ENCODE data around the gene PPFIBP1.

Gene PPFIBP1

DNA sequence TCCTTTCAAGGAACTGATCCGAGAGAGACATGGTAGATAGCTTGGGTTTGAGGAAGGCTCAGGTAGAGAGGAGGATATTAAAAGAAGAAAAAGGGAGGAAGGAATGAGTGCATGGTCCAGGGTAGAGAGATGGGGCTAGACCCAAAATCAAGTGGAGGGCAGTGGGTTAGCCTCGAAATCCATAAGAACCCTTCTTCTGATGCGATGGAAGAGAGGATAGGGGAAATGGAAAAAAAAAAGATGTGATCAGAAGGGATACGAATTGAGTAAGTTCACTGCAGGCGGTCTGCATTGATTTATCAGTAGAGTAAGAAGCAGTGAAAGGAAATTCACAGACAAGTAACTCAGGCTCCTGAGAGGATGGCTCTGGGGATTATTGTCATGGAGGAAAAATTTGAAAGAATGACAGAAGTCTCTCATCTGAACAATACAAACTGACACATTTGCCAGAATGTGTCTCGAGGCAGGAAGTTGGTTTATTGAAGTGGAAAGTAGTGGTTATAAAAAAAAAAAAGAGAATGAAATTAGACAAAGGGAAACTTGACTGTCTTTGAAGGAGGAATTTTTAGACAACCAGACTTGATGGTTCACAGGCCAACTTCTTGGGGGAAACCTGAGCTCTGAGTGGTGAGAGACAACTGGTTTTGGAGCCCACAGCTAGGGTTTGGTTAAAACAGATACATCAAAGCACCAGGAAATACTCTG, 10.2 kb downstream of the PPFIBP1 start:
- WGBS = 82% methylated on average over 6 of the region's 6 CpGs
- no peak overlapping the region for H3K14ac ChIP-seq (ENCODE audit: low read length in 2 of 2)

GRCh38 chr12:27534765-27535161, 10.8 kb downstream of the PPFIBP1 start:
- H3K4me3 ChIP-seq (ENCODE audit: insufficient read depth in 1 of 2, low read depth in 1 of 2, low read length in 2 of 2) = no peak overlapping the region
- H3K14ac ChIP-seq (ENCODE audit: low read length in 2 of 2) = no peak overlapping the region
- 100% methylated on average over 1 of the region's 1 CpG for WGBS
- no peak overlapping the region for H2BK5ac ChIP-seq (ENCODE audit: low read depth, low read length, poor library complexity, severe bottlenecking)
- no peak overlapping the region for H4K8ac ChIP-seq (ENCODE audit: low read length)
- H2AK5ac ChIP-seq (ENCODE audit: low read length, severe bottlenecking) = no peak overlapping the region
- peaks cover 10 to 28% of the 10 kb centered on the region in 2 experiments for H3K36me3 ChIP-seq (ENCODE audit: control insufficient read depth in 1 of 2, insufficient read depth in 2 of 2, low read depth in 1 of 2, low read length in 2 of 2)
- peaks cover 12% of the 10 kb centered on the region for H3K79me1 ChIP-seq (replicated peaks; ENCODE audit: low read length, poor library complexity, severe bottlenecking)
- H2BK12ac ChIP-seq (ENCODE audit: low read length in 2 of 2) = no peak overlapping the region
- no peak overlapping the region for H4K91ac ChIP-seq (ENCODE audit: low read length)
- no peak overlapping the region for H3K4ac ChIP-seq (ENCODE audit: low read depth in 1 of 2, low read length in 2 of 2)
- no peak for DNase-seq
- H2BK15ac ChIP-seq (ENCODE audit: low read depth, poor library complexity, severe bottlenecking) = no peak overlapping the region
- H3K4me2 ChIP-seq (ENCODE audit: low read length, poor library complexity, severe bottlenecking) = no peak overlapping the region
- no peak overlapping the region for H3K23ac ChIP-seq (ENCODE audit: low read length in 2 of 2)
- H2BK120ac ChIP-seq (ENCODE audit: low read depth, low read length) = no peak overlapping the region
- no peaks in the 10 kb centered on the region for H3K9me3 ChIP-seq (ENCODE audit: control insufficient read depth, low read length)
- no peaks in the 10 kb centered on the region for H3K27me3 ChIP-seq (ENCODE audit: control insufficient read depth in 1 of 2, insufficient read depth in 1 of 2, low read length in 2 of 2)
- peak overlapping the region; percentile 30 for H3K27ac ChIP-seq (ENCODE audit: low read length, poor library complexity, severe bottlenecking)
- H3K4me1 ChIP-seq (ENCODE audit: control insufficient read depth, insufficient read depth, low read depth, low read length) = peaks cover 6% of the 10 kb centered on the region
- H3K18ac ChIP-seq (ENCODE audit: low read depth in 1 of 2, low read length in 2 of 2) = no peak overlapping the region
- peak overlapping the region; percentile 4 for H3K9ac ChIP-seq (ENCODE audit: low read length)
- H2AFZ ChIP-seq (ENCODE audit: low read depth, low read length) = no peak overlapping the region

More for the DNA sequence above, 10.2 kb downstream of the PPFIBP1 start:
- Histone ChIP-seq H3K27me3 (ENCODE audit: control insufficient read depth in 1 of 2, insufficient read depth in 1 of 2, low read length in 2 of 2) (no peaks in the 10 kb centered on the region), H4K91ac (ENCODE audit: low read length) (no peak overlapping the region), H3K4me1 (ENCODE audit: control insufficient read depth, insufficient read depth, low read depth, low read length) (peaks cover 6% of the 10 kb centered on the region), H2AK5ac (ENCODE audit: low read length, severe bottlenecking) (no peak overlapping the region), H2BK15ac (ENCODE audit: low read depth, poor library complexity, severe bottlenecking) (no peak overlapping the region), H3K23ac (ENCODE audit: low read length in 2 of 2) (no peak overlapping the region), H2BK5ac (ENCODE audit: low read depth, low read length, poor library complexity, severe bottlenecking) (no peak overlapping the region), H3K27ac (ENCODE audit: low read length, poor library complexity, severe bottlenecking) (peak overlapping the region; percentile 39), H2BK12ac (ENCODE audit: low read length in 2 of 2) (no peak overlapping the region), H4K8ac (ENCODE audit: low read length) (peak overlapping the region; percentile 33), H3K4me2 (ENCODE audit: low read length, poor library complexity, severe bottlenecking) (no peak overlapping the region), H3K79me1 (replicated peaks; ENCODE audit: low read length, poor library complexity, severe bottlenecking) (peaks cover 12% of the 10 kb centered on the region), H3K9ac (ENCODE audit: low read length) (peak overlapping the region; percentile 4), H3K18ac (ENCODE audit: low read depth in 1 of 2, low read length in 2 of 2) (no peak overlapping the region), H3K4me3 (ENCODE audit: insufficient read depth in 1 of 2, low read depth in 1 of 2, low read length in 2 of 2) (no peak overlapping the region), H3K36me3 (ENCODE audit: control insufficient read depth in 1 of 2, insufficient read depth in 2 of 2, low read depth in 1 of 2, low read length in 2 of 2) (peaks cover 10 to 28% of the 10 kb centered on the region in 2 experiments), H2AFZ (ENCODE audit: low read depth, low read length) (no peak overlapping the region), H2BK120ac (ENCODE audit: low read depth, low read length) (no peak overlapping the region), H3K9me3 (ENCODE audit: control insufficient read depth, low read length) (no peaks in the 10 kb centered on the region), H3K4ac (ENCODE audit: low read depth in 1 of 2, low read length in 2 of 2) (no peak overlapping the region)
- DNase-seq = no peak

DNA sequence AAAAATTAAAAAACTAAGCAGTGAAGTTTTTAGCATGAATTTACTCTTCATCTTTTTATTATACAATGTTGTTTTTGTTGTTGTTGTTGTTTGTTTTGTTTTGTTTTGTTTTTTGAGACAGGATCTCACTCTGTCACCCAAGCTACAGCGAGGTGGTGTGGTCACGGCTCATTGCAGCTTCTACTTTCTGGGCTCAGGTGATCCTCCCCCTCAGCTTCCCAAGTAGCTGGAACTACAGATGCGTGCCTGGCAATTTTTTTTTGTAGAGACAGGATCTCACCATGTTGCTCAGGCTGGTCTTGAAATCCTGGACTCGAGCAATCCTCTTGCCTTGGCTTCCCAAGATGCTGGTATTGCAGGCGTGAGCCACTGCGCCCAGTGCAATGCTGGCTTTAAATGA, 11.3 kb downstream of the PPFIBP1 start:
- Histone ChIP-seq H3K4me3 (ENCODE audit: insufficient read depth in 1 of 2, low read depth in 1 of 2, low read length in 2 of 2) (no peak overlapping the region), H2AK5ac (ENCODE audit: low read length, severe bottlenecking) (no peak overlapping the region), H4K91ac (ENCODE audit: low read length) (no peak overlapping the region), H3K36me3 (ENCODE audit: control insufficient read depth in 1 of 2, insufficient read depth in 2 of 2, low read depth in 1 of 2, low read length in 2 of 2) (peaks cover 10 to 28% of the 10 kb centered on the region in 2 experiments), H3K14ac (ENCODE audit: low read length in 2 of 2) (no peak overlapping the region), H3K9me3 (ENCODE audit: control insufficient read depth, low read length) (no peaks in the 10 kb centered on the region), H3K4me2 (ENCODE audit: low read length, poor library complexity, severe bottlenecking) (no peak overlapping the region), H3K27me3 (ENCODE audit: control insufficient read depth in 1 of 2, insufficient read depth in 1 of 2, low read length in 2 of 2) (no peaks in the 10 kb centered on the region), H3K18ac (ENCODE audit: low read depth in 1 of 2, low read length in 2 of 2) (no peak overlapping the region), H2AFZ (ENCODE audit: low read depth, low read length) (no peak overlapping the region), H2BK12ac (ENCODE audit: low read length in 2 of 2) (no peak overlapping the region), H2BK120ac (ENCODE audit: low read depth, low read length) (no peak overlapping the region), H3K27ac (ENCODE audit: low read length, poor library complexity, severe bottlenecking) (no peak overlapping the region), H4K8ac (ENCODE audit: low read length) (no peak overlapping the region), H3K4ac (ENCODE audit: low read depth in 1 of 2, low read length in 2 of 2) (no peak overlapping the region), H2BK5ac (ENCODE audit: low read depth, low read length, poor library complexity, severe bottlenecking) (no peak overlapping the region), H2BK15ac (ENCODE audit: low read depth, poor library complexity, severe bottlenecking) (no peak overlapping the region), H3K9ac (ENCODE audit: low read length) (no peak overlapping the region), H3K79me1 (replicated peaks; ENCODE audit: low read length, poor library complexity, severe bottlenecking) (peaks cover 14% of the 10 kb centered on the region), H3K4me1 (ENCODE audit: control insufficient read depth, insufficient read depth, low read depth, low read length) (peaks cover 6% of the 10 kb centered on the region), H3K23ac (ENCODE audit: low read length in 2 of 2) (no peak overlapping the region)
- no peak for DNase-seq
- over 99% methylated on average over 6 of the region's 6 CpGs for WGBS

DNA sequence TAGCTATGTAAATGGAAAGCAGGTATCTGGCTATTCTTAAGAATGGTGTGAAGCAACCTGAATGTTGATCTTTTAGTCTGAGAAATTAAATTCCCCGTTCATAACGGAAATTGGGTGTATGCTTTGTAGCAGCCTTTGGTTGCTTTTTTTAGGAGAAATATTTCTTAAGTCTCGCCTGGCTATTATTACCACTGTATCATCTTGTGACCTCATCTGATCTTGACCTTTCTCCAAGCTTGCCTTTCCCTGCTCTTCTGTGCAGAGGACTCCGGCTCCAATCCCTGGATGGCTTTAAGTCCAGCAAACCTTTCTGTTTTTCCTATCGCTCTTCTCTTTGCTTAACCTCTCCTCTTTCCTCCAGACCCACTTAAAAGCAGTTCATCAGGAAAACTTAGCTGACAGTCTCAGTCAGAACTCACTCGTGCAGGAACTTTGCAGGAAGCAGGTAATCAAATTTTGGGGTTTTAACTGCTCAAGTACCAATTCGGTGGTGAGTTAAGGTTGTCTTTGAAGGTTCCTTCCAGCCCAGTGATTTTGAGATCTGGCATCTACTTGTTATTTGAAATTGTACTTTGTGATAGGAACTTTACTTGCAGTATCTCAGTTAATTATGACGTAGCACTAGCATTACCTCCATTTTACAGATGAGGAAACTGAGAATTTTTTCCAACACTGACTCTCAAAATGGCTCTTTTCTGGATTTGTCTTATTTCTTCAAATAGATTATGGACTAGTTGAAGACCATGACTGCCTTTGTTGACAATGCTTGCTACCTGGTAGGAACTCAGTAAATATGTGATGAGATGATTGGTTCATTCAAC, 14.1 kb downstream of the PPFIBP1 start:
- Histone ChIP-seq H3K4me3 (ENCODE audit: insufficient read depth in 1 of 2, low read depth in 1 of 2, low read length in 2 of 2) (peak overlapping the region in 1 of 2 experiments; percentile 20), H3K27ac (ENCODE audit: low read length, poor library complexity, severe bottlenecking) (no peak overlapping the region), H3K9ac (ENCODE audit: low read length) (peak overlapping the region; percentile 56), H4K91ac (ENCODE audit: low read length) (no peak overlapping the region), H3K4me1 (ENCODE audit: control insufficient read depth, insufficient read depth, low read depth, low read length) (peaks cover 6% of the 10 kb centered on the region), H2BK5ac (ENCODE audit: low read depth, low read length, poor library complexity, severe bottlenecking) (no peak overlapping the region), H2BK15ac (ENCODE audit: low read depth, poor library complexity, severe bottlenecking) (no peak overlapping the region), H2BK12ac (ENCODE audit: low read length in 2 of 2) (peak overlapping the region in 1 of 2 experiments; percentile 40), H3K14ac (ENCODE audit: low read length in 2 of 2) (no peak overlapping the region), H3K27me3 (ENCODE audit: control insufficient read depth in 1 of 2, insufficient read depth in 1 of 2, low read length in 2 of 2) (no peaks in the 10 kb centered on the region), H3K18ac (ENCODE audit: low read depth in 1 of 2, low read length in 2 of 2) (peak overlapping the region; percentile 16 to 67), H3K4me2 (ENCODE audit: low read length, poor library complexity, severe bottlenecking) (no peak overlapping the region), H3K79me1 (replicated peaks; ENCODE audit: low read length, poor library complexity, severe bottlenecking) (peaks cover 14% of the 10 kb centered on the region), H3K23ac (ENCODE audit: low read length in 2 of 2) (no peak overlapping the region), H3K36me3 (ENCODE audit: control insufficient read depth in 1 of 2, insufficient read depth in 2 of 2, low read depth in 1 of 2, low read length in 2 of 2) (peaks cover 10 to 28% of the 10 kb centered on the region in 2 experiments), H3K9me3 (ENCODE audit: control insufficient read depth, low read length) (no peaks in the 10 kb centered on the region), H2AFZ (ENCODE audit: low read depth, low read length) (no peak overlapping the region), H4K8ac (ENCODE audit: low read length) (no peak overlapping the region), H2AK5ac (ENCODE audit: low read length, severe bottlenecking) (no peak overlapping the region), H3K4ac (ENCODE audit: low read depth in 1 of 2, low read length in 2 of 2) (peak overlapping the region in 1 of 2 experiments; percentile 42), H2BK120ac (ENCODE audit: low read depth, low read length) (no peak overlapping the region)
- no peak for DNase-seq
- 68% methylated on average over 7 of the region's 8 CpGs for WGBS
